Measurements from ENCODE around the gene DNM2. TPM values are rescaled to one million over a fixed set of nuclear protein-coding genes. Genes with fewer than 3 reads are reported as not detected.

Gene DNM2
- total and polyA plus RNA-seq, 5 donors from 2014 or later = 61.8 to 269 (median 63.1) TPM

DNA sequence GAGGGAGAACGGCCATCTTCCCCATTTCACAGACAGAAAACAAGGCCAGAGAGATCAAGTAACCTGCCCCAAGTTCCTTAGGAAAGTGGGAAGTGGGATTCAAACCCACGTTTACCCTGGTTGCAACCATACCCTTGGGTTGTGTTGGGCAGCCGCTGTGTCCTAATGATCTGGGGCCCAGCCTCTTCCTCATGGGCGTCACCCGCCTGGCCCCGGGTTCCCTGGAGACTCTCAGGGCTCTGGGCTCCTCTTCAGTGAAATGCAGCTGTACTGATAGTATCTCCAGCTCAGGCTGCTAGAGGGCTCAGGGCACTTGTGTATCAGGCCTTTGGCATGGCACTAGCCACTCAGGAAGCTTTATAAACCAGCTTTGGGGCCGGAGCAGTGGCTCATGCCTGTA is 108.4 kb downstream of the DNM2 start:
- Histone ChIP-seq H3K9me3 (ENCODE audit: control insufficient read depth in 2 of 2, low read length in 2 of 2) (no peaks in the 10 kb centered on the region), H3K4me1 (ENCODE audit: control insufficient read depth, insufficient read depth, low read length, poor library complexity, severe bottlenecking) (no peaks in the 10 kb centered on the region), H3K27me3 (ENCODE audit: control insufficient read depth, insufficient read depth, low read length) (no peaks in the 10 kb centered on the region), H3K4me3 (ENCODE audit: low read depth, low read length) (no peak overlapping the region), H3K27ac (ENCODE audit: insufficient read depth, low read length, poor library complexity, severe bottlenecking) (no peak overlapping the region), H3K36me3 (ENCODE audit: control insufficient read depth, insufficient read depth, low read length) (peaks cover 50% of the 10 kb centered on the region)
- no peaks in the 10 kb centered on the region for H3K9me3 Mint-ChIP-seq
- DNase-seq (no peak), ATAC-seq (ENCODE audit: low read depth in 2 of 2) (no peak)
- H3K27me3 Mint-ChIP-seq = no peaks in the 10 kb centered on the region
- peaks cover 13% of the 10 kb centered on the region for H3K36me3 Mint-ChIP-seq
- H3K27ac Mint-ChIP-seq = peak overlapping the region in 1 of 3 donors; percentile 65
- no peak overlapping the region for H3K4me3 Mint-ChIP-seq
- H3K4me1 Mint-ChIP-seq = no peaks in the 10 kb centered on the region

DNA sequence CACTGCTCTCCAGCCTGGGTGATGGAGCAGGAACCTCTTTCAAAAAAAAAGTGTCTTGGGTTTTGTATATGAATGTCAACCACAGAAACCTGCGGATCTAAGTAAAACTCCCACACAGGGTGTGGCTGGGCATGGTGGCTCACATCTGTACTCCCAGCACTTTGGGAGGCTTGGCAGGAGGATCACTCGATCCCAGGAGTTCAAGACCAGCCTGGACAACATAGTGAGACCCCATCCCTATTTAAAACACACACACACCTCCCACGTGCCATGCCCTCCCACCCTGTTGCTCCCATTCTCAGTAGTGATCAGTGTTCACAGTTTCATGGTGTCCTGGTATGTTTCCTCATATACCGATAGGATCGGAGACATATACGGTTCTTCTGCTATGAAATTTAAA is 109.0 kb downstream of the DNM2 start:
- H3K27me3 Mint-ChIP-seq = no peaks in the 10 kb centered on the region
- Histone ChIP-seq H3K27ac (ENCODE audit: insufficient read depth, low read length, poor library complexity, severe bottlenecking) (no peak overlapping the region), H3K4me3 (ENCODE audit: low read depth, low read length) (no peak overlapping the region), H3K27me3 (ENCODE audit: control insufficient read depth, insufficient read depth, low read length) (no peaks in the 10 kb centered on the region), H3K36me3 (ENCODE audit: control insufficient read depth, insufficient read depth, low read length) (peaks cover 45% of the 10 kb centered on the region), H3K4me1 (ENCODE audit: control insufficient read depth, insufficient read depth, low read length, poor library complexity, severe bottlenecking) (no peaks in the 10 kb centered on the region), H3K9me3 (ENCODE audit: control insufficient read depth in 2 of 2, low read length in 2 of 2) (no peaks in the 10 kb centered on the region)
- peaks cover 13% of the 10 kb centered on the region for H3K36me3 Mint-ChIP-seq
- DNase-seq = no peak
- no peak for ATAC-seq (ENCODE audit: low read depth in 2 of 2)
- H3K4me1 Mint-ChIP-seq = no peaks in the 10 kb centered on the region
- no peak overlapping the region for H3K4me3 Mint-ChIP-seq
- H3K9me3 Mint-ChIP-seq = no peaks in the 10 kb centered on the region
- H3K27ac Mint-ChIP-seq = peak overlapping the region in 1 of 3 donors; percentile 56

DNA sequence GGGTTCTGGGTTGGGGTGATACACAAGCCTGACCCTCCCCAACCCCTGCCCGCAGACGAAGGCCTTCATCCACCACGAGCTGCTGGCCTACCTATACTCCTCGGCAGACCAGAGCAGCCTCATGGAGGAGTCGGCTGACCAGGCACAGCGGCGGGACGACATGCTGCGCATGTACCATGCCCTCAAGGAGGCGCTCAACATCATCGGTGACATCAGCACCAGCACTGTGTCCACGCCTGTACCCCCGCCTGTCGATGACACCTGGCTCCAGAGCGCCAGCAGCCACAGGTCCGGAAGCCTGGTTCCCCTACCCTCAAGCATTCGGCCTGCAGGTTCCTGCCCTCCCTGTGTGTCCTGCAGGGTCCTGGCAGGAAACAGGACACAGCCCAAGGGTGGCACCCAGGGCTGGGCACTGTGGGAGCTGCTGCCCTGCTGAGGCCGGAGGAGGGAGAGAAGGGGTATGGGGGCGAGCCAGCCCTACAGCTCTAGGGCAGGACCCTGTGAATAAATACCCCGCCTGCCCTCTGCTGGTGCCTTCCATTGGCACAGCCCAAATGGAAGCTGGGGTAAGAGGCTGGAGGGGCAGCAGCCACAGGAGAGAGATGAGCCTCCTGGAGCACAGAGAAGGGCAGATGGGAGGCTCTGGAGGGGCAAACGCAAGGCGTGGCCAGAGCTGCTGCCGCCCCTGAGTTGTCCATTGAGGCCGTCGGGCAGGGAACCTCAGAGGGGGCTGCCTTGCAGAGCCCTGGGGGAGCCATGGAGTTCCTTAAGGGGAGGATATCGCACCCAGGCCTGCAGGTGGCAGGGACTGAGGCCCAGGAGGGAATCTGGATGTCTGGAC is 111.3 kb downstream of the DNM2 start:
- no peak overlapping the region for H3K4me3 ChIP-seq (ENCODE audit: low read depth, low read length)
- Mint-ChIP-seq H3K27ac (no peak overlapping the region), H3K9me3 (no peaks in the 10 kb centered on the region), H3K36me3 (peaks cover 16% of the 10 kb centered on the region), H3K4me3 (no peak overlapping the region), H3K4me1 (no peaks in the 10 kb centered on the region), H3K27me3 (no peaks in the 10 kb centered on the region)
- ATAC-seq (ENCODE audit: low read depth in 2 of 2) (peak in 1 of 2 donors; percentile 25), DNase-seq (no peak)
- H3K27me3 ChIP-seq (ENCODE audit: control insufficient read depth, insufficient read depth, low read length) = no peaks in the 10 kb centered on the region
- H3K4me1 ChIP-seq (ENCODE audit: control insufficient read depth, insufficient read depth, low read length, poor library complexity, severe bottlenecking) = no peaks in the 10 kb centered on the region
- H3K36me3 ChIP-seq (ENCODE audit: control insufficient read depth, insufficient read depth, low read length) = peaks cover 35% of the 10 kb centered on the region
- H3K27ac ChIP-seq (ENCODE audit: insufficient read depth, low read length, poor library complexity, severe bottlenecking) = no peak overlapping the region
- H3K9me3 ChIP-seq (ENCODE audit: control insufficient read depth in 2 of 2, low read length in 2 of 2) = no peaks in the 10 kb centered on the region

DNA sequence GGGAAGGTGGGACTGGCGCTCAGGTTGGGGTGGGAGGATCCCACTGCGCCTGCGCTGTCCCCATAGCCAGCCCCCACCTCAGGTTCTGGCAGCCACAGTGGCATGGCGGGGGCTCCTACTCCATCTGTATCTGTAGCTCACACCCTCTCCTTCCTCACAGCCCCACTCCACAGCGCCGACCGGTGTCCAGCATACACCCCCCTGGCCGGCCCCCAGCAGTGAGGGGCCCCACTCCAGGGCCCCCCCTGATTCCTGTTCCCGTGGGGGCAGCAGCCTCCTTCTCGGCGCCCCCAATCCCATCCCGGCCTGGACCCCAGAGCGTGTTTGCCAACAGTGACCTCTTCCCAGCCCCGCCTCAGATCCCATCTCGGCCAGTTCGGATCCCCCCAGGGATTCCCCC is 112.1 kb downstream of the DNM2 start:
- H3K9me3 ChIP-seq (ENCODE audit: control insufficient read depth in 2 of 2, low read length in 2 of 2) = no peaks in the 10 kb centered on the region
- Mint-ChIP-seq H3K36me3 (peaks cover 16% of the 10 kb centered on the region), H3K4me3 (peak overlapping the region in 1 of 4 donors; percentile 59), H3K27me3 (no peaks in the 10 kb centered on the region), H3K27ac (no peak overlapping the region), H3K9me3 (no peaks in the 10 kb centered on the region), H3K4me1 (no peaks in the 10 kb centered on the region)
- H3K27me3 ChIP-seq (ENCODE audit: control insufficient read depth, insufficient read depth, low read length) = no peaks in the 10 kb centered on the region
- no peak overlapping the region for H3K4me3 ChIP-seq (ENCODE audit: low read depth, low read length)
- H3K36me3 ChIP-seq (ENCODE audit: control insufficient read depth, insufficient read depth, low read length) = peaks cover 28% of the 10 kb centered on the region
- no peak overlapping the region for H3K27ac ChIP-seq (ENCODE audit: insufficient read depth, low read length, poor library complexity, severe bottlenecking)
- H3K4me1 ChIP-seq (ENCODE audit: control insufficient read depth, insufficient read depth, low read length, poor library complexity, severe bottlenecking) = no peaks in the 10 kb centered on the region
- ATAC-seq (ENCODE audit: low read depth in 2 of 2) (no peak), DNase-seq (no peak)

DNA sequence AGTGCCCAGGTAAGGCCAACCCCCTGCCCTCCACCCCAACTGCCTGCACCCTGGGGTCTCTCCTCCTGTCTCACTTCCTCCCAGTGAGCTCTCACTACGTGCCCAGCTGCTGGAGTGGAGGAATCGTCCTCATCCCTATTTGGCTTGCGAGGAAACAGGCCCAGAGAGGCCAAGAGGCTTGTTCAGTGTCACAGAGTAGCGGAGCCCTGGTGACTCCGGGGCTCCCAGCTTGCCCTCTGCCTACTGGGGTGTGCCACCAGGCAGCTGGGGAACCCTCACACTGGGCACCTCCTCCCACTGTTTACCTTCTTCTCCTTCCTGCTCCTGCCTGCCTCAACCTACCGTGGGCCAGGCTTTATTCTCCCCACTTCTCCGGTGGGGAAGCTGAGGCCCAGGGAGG is 112.5 kb downstream of the DNM2 start:
- no peaks in the 10 kb centered on the region for H3K9me3 ChIP-seq (ENCODE audit: control insufficient read depth in 2 of 2, low read length in 2 of 2)
- no peaks in the 10 kb centered on the region for H3K27me3 ChIP-seq (ENCODE audit: control insufficient read depth, insufficient read depth, low read length)
- no peak overlapping the region for H3K27ac ChIP-seq (ENCODE audit: insufficient read depth, low read length, poor library complexity, severe bottlenecking)
- DNase-seq = no peak
- Mint-ChIP-seq H3K9me3 (no peaks in the 10 kb centered on the region), H3K4me3 (peak overlapping the region in 1 of 4 donors; percentile 59), H3K27ac (no peak overlapping the region), H3K36me3 (peaks cover 15% of the 10 kb centered on the region), H3K4me1 (peaks cover 0 to 1% (median under 1%) of the 10 kb centered on the region in 4 donors), H3K27me3 (no peaks in the 10 kb centered on the region)
- no peak overlapping the region for H3K4me3 ChIP-seq (ENCODE audit: low read depth, low read length)
- no peaks in the 10 kb centered on the region for H3K4me1 ChIP-seq (ENCODE audit: control insufficient read depth, insufficient read depth, low read length, poor library complexity, severe bottlenecking)
- no peak for ATAC-seq (ENCODE audit: low read depth in 2 of 2)
- peaks cover 26% of the 10 kb centered on the region for H3K36me3 ChIP-seq (ENCODE audit: control insufficient read depth, insufficient read depth, low read length)

DNA sequence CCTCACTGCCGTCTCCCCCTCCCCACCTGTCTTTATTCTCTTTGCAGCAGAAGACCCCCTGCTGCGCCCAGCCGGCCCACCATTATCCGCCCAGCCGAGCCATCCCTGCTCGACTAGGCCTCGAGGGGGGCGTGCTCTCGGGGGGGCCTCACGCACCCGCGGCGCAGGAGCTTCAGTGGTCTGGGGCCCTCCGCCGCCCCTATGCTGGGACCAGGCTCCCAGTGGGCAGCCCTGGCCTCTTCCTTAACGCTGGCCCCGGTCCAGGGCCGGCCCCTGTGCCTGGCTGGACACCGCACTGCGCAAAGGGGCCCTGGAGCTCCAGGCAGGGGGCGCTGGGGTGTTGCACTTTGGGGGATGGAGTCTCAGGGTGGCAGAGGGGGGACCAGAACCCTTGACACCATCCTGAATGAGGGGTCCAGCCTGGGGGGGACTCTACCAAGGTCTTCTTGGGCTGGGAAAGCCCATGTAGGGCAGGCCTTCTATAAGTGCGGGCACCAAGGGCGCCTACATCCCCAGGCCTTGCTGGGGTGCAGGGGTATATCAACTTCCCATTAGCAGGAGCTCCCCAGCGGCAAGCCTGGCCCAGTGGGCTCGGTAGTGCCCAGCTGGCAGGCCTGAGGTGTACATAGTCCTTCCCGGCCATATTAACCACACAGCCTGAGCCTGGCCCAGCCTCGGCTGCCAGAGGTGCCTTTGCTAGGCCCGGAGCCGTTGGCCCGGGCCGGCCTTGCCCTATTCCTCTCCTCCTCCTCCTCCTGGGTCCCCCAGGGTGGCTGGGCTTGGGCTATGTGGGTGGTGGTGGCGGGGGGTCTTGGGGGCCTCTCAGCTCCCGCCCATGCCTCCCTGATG is 113.3 kb downstream of the DNM2 start:
- ATAC-seq (ENCODE audit: low read depth in 2 of 2) = no peak
- Histone ChIP-seq H3K4me3 (ENCODE audit: low read depth, low read length) (no peak overlapping the region), H3K4me1 (ENCODE audit: control insufficient read depth, insufficient read depth, low read length, poor library complexity, severe bottlenecking) (peaks cover under 1% of the 10 kb centered on the region), H3K36me3 (ENCODE audit: control insufficient read depth, insufficient read depth, low read length) (peaks cover 22% of the 10 kb centered on the region), H3K27ac (ENCODE audit: insufficient read depth, low read length, poor library complexity, severe bottlenecking) (no peak overlapping the region), H3K9me3 (ENCODE audit: control insufficient read depth in 2 of 2, low read length in 2 of 2) (no peaks in the 10 kb centered on the region), H3K27me3 (ENCODE audit: control insufficient read depth, insufficient read depth, low read length) (no peaks in the 10 kb centered on the region)
- Mint-ChIP-seq H3K9me3 (peaks cover 0 to under 1% (median 0%) of the 10 kb centered on the region in 7 donors), H3K4me3 (no peak overlapping the region), H3K27me3 (peaks cover 6% of the 10 kb centered on the region), H3K27ac (no peak overlapping the region), H3K36me3 (peaks cover 13% of the 10 kb centered on the region), H3K4me1 (peaks cover 0 to 9% (median 5%) of the 10 kb centered on the region in 4 donors)
- no peak for DNase-seq

DNA sequence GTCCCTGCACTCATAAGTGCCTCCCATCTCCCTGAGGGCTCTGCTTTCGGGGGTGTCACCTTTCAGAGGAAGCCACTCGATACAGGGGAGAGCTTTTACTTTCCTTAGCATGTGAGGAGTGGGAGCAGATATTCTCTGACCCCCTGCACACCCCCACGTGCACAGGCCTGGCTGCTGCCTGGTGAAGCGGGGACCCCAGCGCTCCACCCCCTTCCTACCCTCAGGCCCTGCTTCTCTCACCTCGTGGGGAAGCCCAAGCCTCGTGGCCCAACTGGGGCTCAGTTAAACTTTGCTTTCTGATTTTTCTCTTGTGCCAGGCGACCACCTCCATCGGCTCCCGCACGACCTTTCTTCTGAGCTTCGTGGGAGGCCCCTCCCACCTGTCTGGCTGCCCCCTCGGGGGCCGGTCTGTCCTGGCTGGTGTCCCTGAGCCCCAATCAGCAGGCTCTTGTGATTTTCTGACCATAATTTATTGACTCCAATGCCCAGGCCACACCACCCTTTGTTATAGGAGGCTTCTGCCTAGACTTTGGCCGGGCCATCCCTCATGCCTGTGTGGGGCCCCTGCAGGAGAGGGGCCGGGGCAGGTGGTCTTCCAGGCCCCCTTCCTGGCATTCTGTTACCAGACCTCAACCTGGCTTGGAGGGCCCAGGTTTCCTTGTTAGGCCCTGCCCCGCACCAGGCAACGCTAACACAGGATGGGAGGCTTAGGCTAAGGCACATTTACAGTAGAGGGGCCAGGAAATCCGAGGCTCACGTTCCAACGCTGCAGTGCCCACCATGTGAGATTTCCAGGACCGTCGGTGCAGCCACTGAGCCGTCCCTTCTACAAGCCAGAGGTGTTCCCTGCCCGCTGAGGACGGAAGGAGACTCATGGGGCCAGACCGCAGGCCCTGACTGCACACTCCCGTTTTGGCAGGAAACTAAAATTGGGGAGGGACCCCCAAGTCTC is 114.4 kb downstream of the DNM2 start:
- peaks cover 12% of the 10 kb centered on the region for H3K36me3 Mint-ChIP-seq
- H3K9me3 ChIP-seq (ENCODE audit: control insufficient read depth in 2 of 2, low read length in 2 of 2) = peaks cover 0 to 5% of the 10 kb centered on the region in 2 experiments

More for the DNA sequence above, 114.4 kb downstream of the DNM2 start:
- H3K27ac Mint-ChIP-seq = no peak overlapping the region
- no peak overlapping the region for H3K27ac ChIP-seq (ENCODE audit: insufficient read depth, low read length, poor library complexity, severe bottlenecking)
- peaks cover 9% of the 10 kb centered on the region for H3K27me3 Mint-ChIP-seq
- H3K9me3 Mint-ChIP-seq = peaks cover 0 to 6% (median 2%) of the 10 kb centered on the region in 7 donors
- ATAC-seq (ENCODE audit: low read depth in 2 of 2) (no peak), DNase-seq (no peak)
- no peak overlapping the region for H3K4me3 ChIP-seq (ENCODE audit: low read depth, low read length)
- H3K4me3 Mint-ChIP-seq = peak overlapping the region in 1 of 4 donors; percentile 62
- peaks cover 11% of the 10 kb centered on the region for H3K36me3 ChIP-seq (ENCODE audit: control insufficient read depth, insufficient read depth, low read length)
- H3K27me3 ChIP-seq (ENCODE audit: control insufficient read depth, insufficient read depth, low read length) = no peaks in the 10 kb centered on the region
- peaks cover 6% of the 10 kb centered on the region for H3K4me1 ChIP-seq (ENCODE audit: control insufficient read depth, insufficient read depth, low read length, poor library complexity, severe bottlenecking)
- H3K4me1 Mint-ChIP-seq = peaks cover 0 to 17% (median 9%) of the 10 kb centered on the region in 4 donors

All from CD4-positive, CD25-positive, alpha-beta regulatory T cell (primary cell).